Endothelial cell of umbilical vein (primary cell): ENCODE measurements around the gene N4BP2. TPM values are rescaled to one million over a fixed set of nuclear protein-coding genes. Genes with fewer than 3 reads are reported as not detected.

Experiments
- BruUV-seq: library from RNA; stranded (reverse); fragments of 400-500 nt; replicated peaks from 2 replicates; lab custom pipeline; 2021; lab: Mats Ljungman, UMichigan
- CTCF ChIA-PET: fragments of 300-600, 350-600 bp; sonication (Branson Sonifier 250); formaldehyde crosslinking; loops from one replicate; lab custom pipeline; 2021; ENCODE audit warnings: antibody characterized with exemption, inconsistent platforms; lab: Charles Lee
- POLR2A ChIA-PET: fragments of 300-600, 350-600 bp; sonication (Branson Sonifier 250); formaldehyde crosslinking; loops from one replicate; lab custom pipeline; 2021; ENCODE audit warnings: antibody characterized with exemption, inconsistent platforms; lab: Charles Lee
- DNase-seq: peaks from one replicate; pipeline ENCODE4 v3.0.0-alpha.2; 2011; ENCODE audit warnings: low read depth, low spot score
- FAIRE-seq: peaks from 2 replicates; lab custom pipeline; 2011; peaks lifted over from hg19 to GRCh38; lab: Jason Lieb, UNC
- H2AFZ ChIP-seq: 2 replicates; pipeline ENCODE4 v1.6.0; 2012; ENCODE audit warnings: low read depth, low read length, control low read depth, inconsistent platforms
- H3K27ac ChIP-seq: 2 replicates; pipeline ENCODE4 v1.5.1; 2011; ENCODE audit warnings: low read depth, mild to moderate bottlenecking, control low read depth, low read length, moderate library complexity; ENCODE audit not compliant: insufficient read depth
- H3K27me3 ChIP-seq, 2 experiments: 2 replicates each; pipeline versions ENCODE4 v1.6.0 to v1.6.1; 2011; ENCODE audit warnings: low read length in 2 of 2, mixed read lengths in 1 of 2; ENCODE audit not compliant: control insufficient read depth in 2 of 2, insufficient read depth in 2 of 2
- H3K36me3 ChIP-seq, 2 experiments: 2 replicates in 1 of 2; 3 replicates in 1 of 2; pipeline ENCODE4 v1.5.1; 2011; ENCODE audit warnings: low read length in 2 of 2, mild to moderate bottlenecking in 1 of 2, moderate library complexity in 1 of 2; ENCODE audit not compliant: control insufficient read depth in 2 of 2, insufficient read depth in 2 of 2; ENCODE audit errors: extremely low read depth in 1 of 2
- H3K4me1 ChIP-seq: 3 replicates; pipeline ENCODE4 v1.5.1; 2011; ENCODE audit warnings: mild to moderate bottlenecking, low read length; ENCODE audit not compliant: control insufficient read depth, insufficient read depth; ENCODE audit errors: extremely low read depth
- H3K4me2 ChIP-seq: 2 replicates; pipeline ENCODE4 v1.6.1; 2011; ENCODE audit warnings: low read length, control low read depth, mixed read lengths; ENCODE audit not compliant: insufficient read depth
- H3K4me3 ChIP-seq, 3 experiments: fragments of 200-600 bp in 1 of 3; sonication (generic), shearing (Covaris generic) in 1 of 3; replicated peaks in 1 of 3; 2 replicates each; pipeline ENCODE4 v1.5.1; 2011 to 2016; ENCODE audit warnings: control low read depth in 3 of 3, low read length in 3 of 3, mild to moderate bottlenecking in 2 of 3, inconsistent platforms in 1 of 3, low read depth in 1 of 3, moderate library complexity in 1 of 3; ENCODE audit not compliant: insufficient read depth in 1 of 3
- H3K79me2 ChIP-seq: 2 replicates; pipeline ENCODE4 v1.6.0; 2012; ENCODE audit warnings: low read length, inconsistent platforms; ENCODE audit not compliant: control insufficient read depth, insufficient read depth
- H3K9ac ChIP-seq: replicated peaks from 2 replicates; pipeline ENCODE3; 2011; ENCODE audit warnings: low read length, control low read depth; ENCODE audit not compliant: insufficient read depth; ENCODE audit errors: extremely low read depth
- H3K9me1 ChIP-seq: replicated peaks from 3 replicates; pipeline ENCODE4 v1.6.0; 2011; ENCODE audit warnings: mild to moderate bottlenecking, low read length; ENCODE audit not compliant: control insufficient read depth, insufficient read depth; ENCODE audit errors: extremely low read depth
- H3K9me3 ChIP-seq: replicated peaks from 2 replicates; pipeline ENCODE4 v1.5.1; 2012; ENCODE audit warnings: low read length, inconsistent platforms; ENCODE audit not compliant: control insufficient read depth, insufficient read depth
- H4K20me1 ChIP-seq: replicated peaks from 2 replicates; pipeline ENCODE3; 2011; ENCODE audit warnings: mild to moderate bottlenecking, low read length; ENCODE audit not compliant: control insufficient read depth, insufficient read depth; ENCODE audit errors: extremely low read depth
- CTCF ChIP-seq, 2 donors: IDR thresholded peaks; 1 replicate in 1 of 2; 2 replicates in 1 of 2; pipeline ENCODE4 v1.5.1; 2011; ENCODE audit warnings: low read length in 2 of 2, mild to moderate bottlenecking in 2 of 2, moderate library complexity in 2 of 2, control low read depth in 1 of 2, inconsistent platforms in 1 of 2, low read depth in 1 of 2; ENCODE audit not compliant: insufficient read depth in 1 of 2; ENCODE audit errors: extremely low read depth in 1 of 2
- EZH2 ChIP-seq: IDR thresholded peaks from 2 replicates; pipeline ENCODE4 v1.6.1; 2012; ENCODE audit warnings: borderline replicate concordance, low read depth, mild to moderate bottlenecking, moderate library complexity, low read length, inconsistent platforms; ENCODE audit not compliant: severe bottlenecking
- FOS ChIP-seq: IDR thresholded peaks from 2 replicates; pipeline ENCODE4 v1.6.1; 2011; ENCODE audit warnings: mild to moderate bottlenecking, low read length, moderate library complexity, borderline replicate concordance; ENCODE audit not compliant: insufficient read depth
- GATA2 ChIP-seq: IDR thresholded peaks from 2 replicates; pipeline ENCODE4 v1.7.0; 2011; ENCODE audit warnings: low read depth, mild to moderate bottlenecking, moderate library complexity, mixed read lengths, low read length; ENCODE audit not compliant: insufficient read length, insufficient read depth
- JUN ChIP-seq: IDR thresholded peaks from 2 replicates; pipeline ENCODE4 v1.6.1; 2011; ENCODE audit warnings: borderline replicate concordance, low read depth; ENCODE audit not compliant: insufficient read length, insufficient read depth
- MYC ChIP-seq: IDR thresholded peaks from one replicate; pipeline ENCODE4 v1.6.1; 2011; ENCODE audit warnings: mild to moderate bottlenecking, low read depth, low read length
- POLR2A ChIP-seq: IDR thresholded peaks from 2 replicates; pipeline ENCODE4 v1.6.1; 2012; ENCODE audit warnings: low read depth, mild to moderate bottlenecking, control low read depth, low read length
- POLR2AphosphoS5 ChIP-seq: IDR thresholded peaks from 2 replicates; pipeline ENCODE4 v1.6.1; 2012; ENCODE audit warnings: low read depth, mild to moderate bottlenecking, control low read depth, low read length, moderate library complexity; ENCODE audit not compliant: insufficient read depth
- dilution Hi-C: fragments of 300-500 bp; cut with MboI; formaldehyde crosslinking; loops from one replicate; pipeline ENCODE4 v1.15.0; 2019; ENCODE audit warnings: low sequenced_read_pairs; ENCODE audit not compliant: extremely low pct_ligation_motif_present
- intact Hi-C: fragments of 100-400 bp; cut with micrococcal nuclease; formaldehyde crosslinking; loops from one replicate; pipeline ENCODE4 v1.10.0; 2022
- polyA plus RNA-seq, 4 experiments: library from polyadenylated mRNA; depleted of rRNA in 3 of 4; stranded (reverse) in 3 of 4; unstranded in 1 of 4; fragments of >200 nt; gene quantifications; 2 replicates each; pipeline versions ENCODE4 v1.2.1 to v1.2.3, GENCODE V29; 2011 to 2012; ENCODE audit warnings: missing spikeins in 1 of 4
- total RNA-seq: library from RNA; stranded (reverse); gene quantifications from 2 replicates; pipeline ENCODE4 v1.2.3, GENCODE V29; 2021
- TF ChIP-seq, protein P1 (sequence below): IDR thresholded peaks from 2 replicates; pipeline ENCODE4 v1.6.1; 2011; ENCODE audit not compliant: insufficient read depth, insufficient read length

The N4BP2 gene
- total and polyA plus RNA-seq, 2 donors (not counting 3 experiments of a cell fraction or from before 2014, with no cell fraction given), result 0.87 to 6.9 TPM

GRCh38 chr4:40204507-40205258 is 148.0 kb downstream of the N4BP2 start:
- no peaks in the 10 kb centered on the region for H3K79me2 ChIP-seq
- H3K4me2 ChIP-seq, result no peak overlapping the region
- CTCF ChIA-PET, result interaction anchor here (0.8 kb wide), 1 partner anchor 27 kb away, joined by 3 read pairs; no protein-coding TSS in a partner anchor
- no peak overlapping the region for H3K9ac ChIP-seq
- H3K4me1 ChIP-seq, result no peaks in the 10 kb centered on the region
- no peak for FAIRE-seq
- H4K20me1 ChIP-seq, result no peaks in the 10 kb centered on the region
- no peaks in the 10 kb centered on the region for H3K36me3 ChIP-seq
- dilution Hi-C loops, result no loop called here
- TF ChIP-seq, protein P1, sequence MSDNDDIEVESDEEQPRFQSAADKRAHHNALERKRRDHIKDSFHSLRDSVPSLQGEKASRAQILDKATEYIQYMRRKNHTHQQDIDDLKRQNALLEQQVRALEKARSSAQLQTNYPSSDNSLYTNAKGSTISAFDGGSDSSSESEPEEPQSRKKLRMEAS, result no peak
- no peak for TF ChIP-seq JUN
- no peak for TF ChIP-seq FOS
- TF ChIP-seq CTCF (IDR thresholded peaks at IDR 0.05; ENCODE audit: extremely low read depth in 1 of 2, insufficient read depth in 1 of 2, low read depth in 1 of 2, low read length in 2 of 2), result no peak
- TF ChIP-seq MYC, result no peak
- TF ChIP-seq EZH2, result no peak
- TF ChIP-seq POLR2AphosphoS5, result no peak
- no peak for TF ChIP-seq GATA2
- no peak for TF ChIP-seq POLR2A
- no TSS peak for BruUV-seq
- no peaks in the 10 kb centered on the region for H3K27me3 ChIP-seq
- H3K4me3 ChIP-seq, result no peak overlapping the region
- no peak overlapping the region for H2AFZ ChIP-seq
- no peak overlapping the region for H3K27ac ChIP-seq
- no peaks in the 10 kb centered on the region for H3K9me1 ChIP-seq
- intact Hi-C loops, result no loop called here
- no peak for DNase-seq
- H3K9me3 ChIP-seq, result no peaks in the 10 kb centered on the region
- POLR2A ChIA-PET, result no interaction called here
